K562 (cell line): ENCODE data around the gene HDAC9. TPM values are rescaled to one million over a fixed set of nuclear protein-coding genes. Genes with fewer than 3 reads are reported as not detected.

Source experiments
- ATAC-seq: fragments of 200-7000 bp; cut with Tn5 transposase; 3 replicates; pipeline ENCODE4 v1.9.1; 2020; ENCODE audit warnings: moderate library complexity
- BruUV-seq: library from RNA; stranded (reverse); fragments of 400-500 nt; replicated peaks from 2 replicates; lab custom pipeline; 2021; lab: Mats Ljungman, UMichigan
- CTCF ChIA-PET: fragments of 300-600 bp; formaldehyde crosslinking; extraction: SDS; loops from one replicate; lab custom pipeline; 2021; ENCODE audit warnings: low intra/inter-chr PET ratio; lab: Yijun Ruan, JAX
- POLR2A ChIA-PET: fragments of 300-600, 350-650 bp; sonication (Branson Sonifier 250); formaldehyde crosslinking; extraction: SDS; loops from one replicate; lab custom pipeline; 2021; ENCODE audit warnings: antibody characterized with exemption, inconsistent platforms; lab: Yijun Ruan, JAX
- DNase-seq, 4 experiments: peaks; one replicate each; pipeline versions ENCODE4 v3.0.0 to v3.0.0-alpha.2; 2011 to 2018; ENCODE audit warnings: low spot score in 3 of 4, mixed read lengths in 3 of 4; ENCODE audit errors: extremely low read depth in 1 of 4
- FAIRE-seq: peaks from 2 replicates; lab custom pipeline; 2011; peaks lifted over from hg19 to GRCh38; lab: Jason Lieb, UNC
- H2AFZ ChIP-seq: 2 replicates; pipeline ENCODE4 v1.6.0; 2011; ENCODE audit warnings: low read depth, low read length, control low read depth, inconsistent platforms
- H3K27ac ChIP-seq: fragments of 200-600 bp; 3 replicates; pipeline ENCODE4 v1.8.0; 2011; ENCODE audit warnings: low read depth, mild to moderate bottlenecking, control low read depth, inconsistent platforms, low read length, moderate library complexity, mixed read lengths; ENCODE audit errors: extremely low read depth
- H3K27me3 ChIP-seq, 2 experiments: fragments of 300-600 bp in 1 of 2; 2 replicates in 1 of 2; 3 replicates in 1 of 2; pipeline versions ENCODE4 v1.6.0 to v1.8.0; 2011; ENCODE audit warnings: inconsistent platforms in 2 of 2, low read length in 2 of 2, mild to moderate bottlenecking in 1 of 2, mixed read lengths in 1 of 2, moderate library complexity in 1 of 2; ENCODE audit not compliant: control insufficient read depth in 2 of 2, insufficient read depth in 2 of 2
- H3K36me3 ChIP-seq: fragments of 300-600 bp; 3 replicates; pipeline ENCODE4 v1.8.0; 2011; ENCODE audit warnings: mild to moderate bottlenecking, low read length, inconsistent platforms; ENCODE audit not compliant: control insufficient read depth, insufficient read depth
- H3K4me1 ChIP-seq, 2 experiments: fragments of 200-600 bp in 1 of 2; replicated peaks in 1 of 2; 2 replicates in 1 of 2; 3 replicates in 1 of 2; pipeline versions ENCODE4 v1.5.1 to v1.8.0; 2011; ENCODE audit warnings: inconsistent platforms in 2 of 2, low read length in 2 of 2, mild to moderate bottlenecking in 1 of 2, mixed read lengths in 1 of 2, moderate library complexity in 1 of 2; ENCODE audit not compliant: control insufficient read depth in 2 of 2, insufficient read depth in 2 of 2
- H3K4me2 ChIP-seq: 2 replicates; pipeline ENCODE4 v1.6.1; 2011; ENCODE audit warnings: low read length, control low read depth, inconsistent platforms, mixed read lengths; ENCODE audit not compliant: insufficient read depth
- H3K4me3 ChIP-seq: fragments of 200-600 bp; sonication (generic), shearing (Covaris generic); 2 replicates; pipeline ENCODE4 v1.5.1; 2016; ENCODE audit warnings: control low read depth, inconsistent platforms
- H3K79me2 ChIP-seq: fragments of 200-600 bp; 3 replicates; pipeline ENCODE4 v1.8.0; 2011; ENCODE audit warnings: low read length, inconsistent platforms; ENCODE audit not compliant: control insufficient read depth, insufficient read depth
- H3K9ac ChIP-seq, 2 experiments: 2 replicates each; pipeline versions ENCODE4 v1.6.0 to v1.6.1; 2011; ENCODE audit warnings: low read depth in 2 of 2, low read length in 2 of 2, control low read depth in 1 of 2, inconsistent platforms in 1 of 2, mild to moderate bottlenecking in 1 of 2, mixed read lengths in 1 of 2; ENCODE audit not compliant: insufficient read depth in 1 of 2
- H3K9me1 ChIP-seq: one replicate; pipeline ENCODE4 v1.6.0; 2011; ENCODE audit warnings: inconsistent platforms, mild to moderate bottlenecking, low read length, moderate library complexity; ENCODE audit not compliant: control insufficient read depth, insufficient read depth
- H3K9me3 ChIP-seq: replicated peaks from 2 replicates; pipeline ENCODE4 v1.5.1; 2011; ENCODE audit warnings: low read depth, low read length, inconsistent platforms; ENCODE audit not compliant: control insufficient read depth, insufficient read depth
- H4K20me1 ChIP-seq: replicated peaks from 2 replicates; pipeline ENCODE4 v1.6.1; 2011; ENCODE audit warnings: low read length, inconsistent platforms, mixed read lengths; ENCODE audit not compliant: control insufficient read depth, insufficient read depth
- GATAD2A ChIP-seq: fragments of 450-650 bp; IDR thresholded peaks from 2 replicates; pipeline ENCODE4 v1.6.1; 2017
- HDAC1 ChIP-seq, 2 experiments: fragments of 450-650 bp; IDR thresholded peaks; 2 replicates each; pipeline ENCODE4 v1.6.1; 2016 to 2017; ENCODE audit warnings: inconsistent platforms in 1 of 2, mild to moderate bottlenecking in 1 of 2, moderate library complexity in 1 of 2
- HSF4 ChIP-seq: fragments of 250-450 bp; sonication (Bioruptor Pico); IDR thresholded peaks from 2 replicates; pipeline ENCODE4 v2.1.2; 2022; ENCODE audit warnings: mild to moderate bottlenecking, moderate library complexity, borderline replicate concordance
- JUNB ChIP-seq: fragments of 450-650 bp; formaldehyde crosslinking; conservative IDR thresholded peaks from 2 replicates; pipeline ENCODE4 v1.4.0; 2020; ENCODE audit warnings: mild to moderate bottlenecking
- KAT8 ChIP-seq: fragments of 450-650 bp; IDR thresholded peaks from 2 replicates; pipeline ENCODE4 v1.6.1; 2016; ENCODE audit warnings: low read depth, mild to moderate bottlenecking
- KDM4B ChIP-seq, 2 experiments: fragments of 450-650 bp in 1 of 2; sonication (generic) in 1 of 2; IDR thresholded peaks; 2 replicates each; pipeline ENCODE4 v1.6.1; 2016 to 2017; ENCODE audit warnings: borderline replicate concordance in 2 of 2, antibody characterized with exemption in 1 of 2, low read depth in 1 of 2, mild to moderate bottlenecking in 1 of 2
- MEF2A ChIP-seq: IDR thresholded peaks from 2 replicates; pipeline ENCODE4 v1.6.1; 2011; ENCODE audit warnings: low read depth, mild to moderate bottlenecking, low read length, moderate library complexity; ENCODE audit not compliant: control insufficient read depth
- NFIX ChIP-seq: fragments of 250-450 bp; sonication (Bioruptor Pico); IDR thresholded peaks from 2 replicates; pipeline ENCODE4 v1.4.0; 2020; ENCODE audit warnings: low read depth, mild to moderate bottlenecking, moderate library complexity
- ZFP30 ChIP-seq: fragments of 250-450 bp; sonication (Bioruptor Pico); IDR thresholded peaks from 2 replicates; pipeline ENCODE4 v1.8.0; 2022; ENCODE audit warnings: moderate library complexity, mild to moderate bottlenecking, inconsistent platforms, borderline replicate concordance
- ZKSCAN3 ChIP-seq: fragments of 250-450 bp; sonication (Bioruptor Pico); IDR thresholded peaks from 2 replicates; pipeline ENCODE4 v1.4.0; 2020
- ZNF347 ChIP-seq: fragments of 450-650 bp; formaldehyde crosslinking; IDR thresholded peaks from 2 replicates; pipeline ENCODE4 v1.4.0; 2020; ENCODE audit warnings: low read depth, mild to moderate bottlenecking, moderate library complexity
- WGBS: fragments of 100-300 bp; shearing (Covaris generic); methylation state at CpG from one replicate; pipeline ENCODE4 v1.1.6; 2016; ENCODE audit warnings: low coverage, mixed read lengths; ENCODE audit not compliant: insufficient coverage; ENCODE audit errors: missing lambda C conversion rate; 5-methylcytosine and 5-hydroxymethylcytosine counted together
- in situ Hi-C: fragments of 300-500 bp; cut with MboI; formaldehyde crosslinking; loops from 4 replicates; pipeline ENCODE4 v1.15.0; 2018; ENCODE audit warnings: inconsistent platforms, mixed read lengths
- intact Hi-C: fragments of 100-400 bp; cut with micrococcal nuclease; formaldehyde crosslinking; loops from 2 replicates; pipeline ENCODE4 v1.14.2; 2022
- polyA plus RNA-seq, 8 experiments: library from polyadenylated mRNA; depleted of rRNA in 4 of 8; stranded (reverse) in 5 of 8; unstranded in 3 of 8; fragments of >200 nt; fragmentation: Nextera tagmentation in 2 of 8; fragmentation: Illumina TruSeq in 1 of 8; extraction: Ambion mirVana in 2 of 8; extraction: Trizol in 1 of 8; gene quantifications; 2 replicates each; pipeline versions ENCODE4 v1.2.1 to v1.2.3, GENCODE V29; 2011 to 2014; ENCODE audit warnings: inconsistent platforms in 1 of 8, missing spikeins in 1 of 8
- total RNA-seq, 7 experiments: library from RNA; depleted of rRNA in 6 of 7; stranded (reverse); fragments of >200 nt in 6 of 7; fragmentation: Illumina TruSeq in 2 of 7; extraction: Trizol in 2 of 7; gene quantifications; 2 replicates each; pipeline versions ENCODE4 v1.2.1 to v1.2.3, GENCODE V29; 2011 to 2021; ENCODE audit warnings: low replicate concordance in 1 of 7
- TF ChIP-seq, protein P1 (sequence below): fragments of 450-650 bp; formaldehyde crosslinking; IDR thresholded peaks from 2 replicates; pipeline ENCODE4 v1.4.0; 2020; ENCODE audit warnings: mild to moderate bottlenecking, moderate library complexity
- TF ChIP-seq, protein P2 (sequence below): fragments of 450-650 bp; IDR thresholded peaks from 2 replicates; pipeline ENCODE4 v1.6.1; 2016; ENCODE audit warnings: antibody characterized with exemption

HDAC9 gene
- total and polyA plus RNA-seq, 9 of the 15 experiments (the other 6 are each of a cell fraction or from before 2014, with no cell fraction given), result 0.08 to 0.91 (median 0.33) TPM

DNA sequence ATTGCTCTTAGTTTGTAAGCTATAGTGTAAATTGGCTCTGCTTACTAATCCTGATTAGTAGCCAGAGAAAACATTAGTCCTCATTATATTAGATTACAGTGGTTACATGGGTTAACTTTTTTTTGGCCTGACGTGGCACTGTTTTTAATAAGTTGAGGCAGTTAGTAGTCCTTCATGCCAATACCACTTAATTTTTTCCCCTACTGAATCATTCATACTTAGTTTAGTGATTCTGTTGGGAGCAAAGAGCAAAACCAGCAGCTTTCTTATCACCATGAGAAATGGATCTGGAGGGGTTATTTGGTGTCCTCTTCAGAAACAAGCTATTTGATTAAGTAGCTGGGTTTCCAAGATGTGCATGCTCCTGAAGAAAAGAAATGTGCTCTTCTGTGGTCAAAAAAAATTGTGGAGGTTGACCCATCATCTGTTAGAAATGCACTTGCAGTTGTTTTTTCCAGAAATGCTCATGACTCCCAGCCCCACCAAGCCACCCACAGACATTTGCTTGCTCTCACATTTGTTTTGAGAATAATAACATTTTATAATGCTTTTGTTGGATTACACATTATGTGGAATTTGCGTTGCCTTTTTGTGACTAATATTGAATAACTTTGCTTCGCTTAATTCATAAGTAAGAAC is 258.5 kb downstream of the HDAC9 start:
- intact Hi-C loops, result no loop called here
- H3K4me2 ChIP-seq, result no peak overlapping the region
- ChIA-PET CTCF (no interaction called here), POLR2A (no interaction called here)
- H3K4me3 ChIP-seq, result no peak overlapping the region
- H3K79me2 ChIP-seq, result no peaks in the 10 kb centered on the region
- TF ChIP-seq ZFP30 (CRISPR knock-in tag) (no peak), HSF4 (CRISPR knock-in tag) (no peak), JUNB (CRISPR knock-in tag) (no peak), KAT8 (no peak), MEF2A (no peak), ZKSCAN3 (CRISPR knock-in tag) (no peak), KDM4B (IDR thresholded peaks at IDR 0.05; ENCODE audit: borderline replicate concordance in 2 of 2, low read depth in 1 of 2) (no peak), ZNF347 (no peak), HDAC1 (IDR thresholded peaks at IDR 0.05) (no peak), GATAD2A (no peak), NFIX (CRISPR knock-in tag) (no peak)
- TF ChIP-seq, protein P1, sequence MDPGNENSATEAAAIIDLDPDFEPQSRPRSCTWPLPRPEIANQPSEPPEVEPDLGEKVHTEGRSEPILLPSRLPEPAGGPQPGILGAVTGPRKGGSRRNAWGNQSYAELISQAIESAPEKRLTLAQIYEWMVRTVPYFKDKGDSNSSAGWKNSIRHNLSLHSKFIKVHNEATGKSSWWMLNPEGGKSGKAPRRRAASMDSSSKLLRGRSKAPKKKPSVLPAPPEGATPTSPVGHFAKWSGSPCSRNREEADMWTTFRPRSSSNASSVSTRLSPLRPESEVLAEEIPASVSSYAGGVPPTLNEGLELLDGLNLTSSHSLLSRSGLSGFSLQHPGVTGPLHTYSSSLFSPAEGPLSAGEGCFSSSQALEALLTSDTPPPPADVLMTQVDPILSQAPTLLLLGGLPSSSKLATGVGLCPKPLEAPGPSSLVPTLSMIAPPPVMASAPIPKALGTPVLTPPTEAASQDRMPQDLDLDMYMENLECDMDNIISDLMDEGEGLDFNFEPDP (CRISPR knock-in tag), result no peak
- TF ChIP-seq, protein P2, sequence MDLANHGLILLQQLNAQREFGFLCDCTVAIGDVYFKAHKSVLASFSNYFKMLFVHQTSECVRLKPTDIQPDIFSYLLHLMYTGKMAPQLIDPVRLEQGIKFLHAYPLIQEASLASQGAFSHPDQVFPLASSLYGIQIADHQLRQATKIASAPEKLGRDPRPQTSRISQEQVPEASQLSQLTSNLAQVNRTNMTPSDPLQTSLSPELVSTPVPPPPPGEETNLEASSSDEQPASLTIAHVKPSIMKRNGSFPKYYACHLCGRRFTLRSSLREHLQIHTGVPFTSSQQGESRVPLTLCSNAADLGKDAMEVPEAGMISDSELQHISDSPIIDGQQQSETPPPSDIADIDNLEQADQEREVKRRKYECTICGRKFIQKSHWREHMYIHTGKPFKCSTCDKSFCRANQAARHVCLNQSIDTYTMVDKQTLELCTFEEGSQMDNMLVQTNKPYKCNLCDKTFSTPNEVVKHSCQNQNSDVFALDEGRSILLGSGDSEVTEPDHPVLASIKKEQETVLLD, result no peak
- no peaks in the 10 kb centered on the region for H3K4me1 ChIP-seq
- H3K9ac ChIP-seq, result no peak overlapping the region
- no peaks in the 10 kb centered on the region for H4K20me1 ChIP-seq
- no peak for DNase-seq
- ATAC-seq, result no peak
- no peaks in the 10 kb centered on the region for H3K27me3 ChIP-seq
- FAIRE-seq, result no peak
- in situ Hi-C loops, result no loop called here
- H3K9me1 ChIP-seq, result no peaks in the 10 kb centered on the region
- H3K9me3 ChIP-seq, result no peaks in the 10 kb centered on the region; the same call in 1 of the 2 replicates
- H3K27ac ChIP-seq, result no peak overlapping the region
- no peaks in the 10 kb centered on the region for H3K36me3 ChIP-seq
- H2AFZ ChIP-seq, result no peak overlapping the region
- BruUV-seq, result no TSS peak
- 3% methylated on average over 3 of the region's 3 CpGs for WGBS
